Activated naive CD4-positive, alpha-beta T cell treated with anti-CD3 and anti-CD28 coated beads, Interleukin-2, amount 10 ng/mL, durations not matched to agents 7 days and 5 days (primary cell): ENCODE data around the gene MAP6D1.

Source experiments
- CTCF ChIA-PET: fragments of 350-600 bp; sonication (Branson Sonifier 250); formaldehyde crosslinking; loops from one replicate; lab custom pipeline; 2021; ENCODE audit warnings: antibody characterized with exemption; lab: Charles Lee
- DNase-seq: peaks from one replicate; pipeline ENCODE4 v3.0.0-alpha.2; 2020
- H3K27ac Mint-ChIP-seq: one replicate; pipeline ENCODE4 v1.8.0; 2021; ENCODE audit warnings: mild to moderate bottlenecking, moderate library complexity, mixed read lengths
- H3K27me3 Mint-ChIP-seq: one replicate; pipeline ENCODE4 v1.8.0; 2021; ENCODE audit warnings: mild to moderate bottlenecking, mixed read lengths
- H3K36me3 Mint-ChIP-seq: one replicate; pipeline ENCODE4 v1.8.0; 2021; ENCODE audit warnings: mixed read lengths
- H3K4me1 Mint-ChIP-seq: one replicate; pipeline ENCODE4 v1.8.0; 2021; ENCODE audit warnings: mixed read lengths
- H3K4me3 Mint-ChIP-seq: one replicate; pipeline ENCODE4 v1.8.0; 2021; ENCODE audit warnings: mild to moderate bottlenecking, moderate library complexity, mixed read lengths
- H3K9me3 Mint-ChIP-seq: one replicate; pipeline ENCODE4 v1.8.0; 2021; ENCODE audit warnings: mixed read lengths

MAP6D1 gene

GRCh38 chr3:183775781-183776180 is 49.6 kb downstream of the MAP6D1 start:
- H3K4me3 Mint-ChIP-seq, result no peak overlapping the region
- DNase-seq, result no peak
- no peaks in the 10 kb centered on the region for H3K4me1 Mint-ChIP-seq
- H3K9me3 Mint-ChIP-seq, result no peaks in the 10 kb centered on the region
- CTCF ChIA-PET, result interaction anchor here (0.8 kb wide), 1 partner anchor 9 kb away, joined by 3 read pairs; no protein-coding TSS in a partner anchor
- H3K36me3 Mint-ChIP-seq, result peaks cover 48% of the 10 kb centered on the region
- H3K27me3 Mint-ChIP-seq, result no peaks in the 10 kb centered on the region
- H3K27ac Mint-ChIP-seq, result peak overlapping the region; percentile 72

GRCh38 chr3:183774631-183775030 is 50.7 kb downstream of the MAP6D1 start:
- Mint-ChIP-seq H3K4me3 (no peak overlapping the region), H3K36me3 (peaks cover 42% of the 10 kb centered on the region), H3K9me3 (no peaks in the 10 kb centered on the region), H3K27ac (peak overlapping the region; percentile 9), H3K4me1 (no peaks in the 10 kb centered on the region), H3K27me3 (no peaks in the 10 kb centered on the region)
- CTCF ChIA-PET, result no interaction called here
- no peak for DNase-seq

GRCh38 chr3:183769453-183769852 is 55.9 kb downstream of the MAP6D1 start:
- no peaks in the 10 kb centered on the region for H3K27me3 Mint-ChIP-seq
- no peak for DNase-seq
- CTCF ChIA-PET, result interaction anchor here (1.3 kb wide), 2 partner anchors 17 to 178 kb away, joined by 3 read pairs; no protein-coding TSS in a partner anchor

GRCh38 chr3:183768114-183768513 is 57.3 kb downstream of the MAP6D1 start:
- Mint-ChIP-seq H3K9me3 (no peaks in the 10 kb centered on the region), H3K4me1 (peaks cover 13% of the 10 kb centered on the region), H3K4me3 (no peak overlapping the region), H3K27me3 (no peaks in the 10 kb centered on the region), H3K36me3 (peaks cover 34% of the 10 kb centered on the region), H3K27ac (no peak overlapping the region)
- DNase-seq, result no peak
- CTCF ChIA-PET, result no interaction called here

More at GRCh38 chr3:183769453-183769852, 55.9 kb downstream of the MAP6D1 start:
- H3K36me3 Mint-ChIP-seq, result peaks cover 36% of the 10 kb centered on the region
- no peak overlapping the region for H3K4me3 Mint-ChIP-seq
- peaks cover 13% of the 10 kb centered on the region for H3K4me1 Mint-ChIP-seq
- H3K9me3 Mint-ChIP-seq, result no peaks in the 10 kb centered on the region
- H3K27ac Mint-ChIP-seq, result no peak overlapping the region

GRCh38 chr3:183766745-183767606 is 58.4 kb downstream of the MAP6D1 start:
- Mint-ChIP-seq H3K9me3 (no peaks in the 10 kb centered on the region), H3K27ac (peak overlapping the region; percentile 14), H3K4me1 (peaks cover 13% of the 10 kb centered on the region), H3K4me3 (no peak overlapping the region), H3K36me3 (peaks cover 42% of the 10 kb centered on the region), H3K27me3 (no peaks in the 10 kb centered on the region)
- peak; percentile 86 for DNase-seq
- CTCF ChIA-PET, result interaction anchor here (0.6 to 4.0 kb wide), 27 partner anchors 9 to 582 kb away, joined by 3 to 29 read pairs (median 3); no protein-coding TSS in a partner anchor

GRCh38 chr3:183766107-183766506 is 59.3 kb downstream of the MAP6D1 start:
- no peak for DNase-seq
- H3K27me3 Mint-ChIP-seq, result no peaks in the 10 kb centered on the region
- CTCF ChIA-PET, result interaction anchor here (0.6 to 4.0 kb wide), 9 partner anchors 14 to 381 kb away, joined by 3 to 29 read pairs (median 4); no protein-coding TSS in a partner anchor
- H3K4me3 Mint-ChIP-seq, result no peak overlapping the region
- H3K36me3 Mint-ChIP-seq, result peaks cover 46% of the 10 kb centered on the region
- H3K27ac Mint-ChIP-seq, result no peak overlapping the region
- H3K9me3 Mint-ChIP-seq, result no peaks in the 10 kb centered on the region
- H3K4me1 Mint-ChIP-seq, result peaks cover 13% of the 10 kb centered on the region
